Gastroesophageal sphincter (tissue), 3 donors: ENCODE measurements around the gene RUSF1.
"Not testable (repeated sequence)": the region's sequence is repeated elsewhere in the genome, so short reads cannot be mapped to it uniquely, and the experiment has no call there.

ENCODE experiments used
- CTCF ChIP-seq, 4 experiments: fragments of 200-600 bp in 2 of 4; fragments of 450-650 bp in 2 of 4; sonication (generic) in 1 of 4; IDR thresholded peaks; one replicate each; pipeline ENCODE4 v1.5.1; 2017 to 2019; ENCODE audit warnings: antibody characterized with exemption in 4 of 4, mild to moderate bottlenecking in 2 of 4, moderate library complexity in 2 of 4
- EP300 ChIP-seq: sonication (generic); formaldehyde crosslinking; IDR thresholded peaks from one replicate; pipeline ENCODE4 v1.6.1; 2017; ENCODE audit warnings: antibody characterized with exemption, mild to moderate bottlenecking
- POLR2AphosphoS5 ChIP-seq: sonication (generic); formaldehyde crosslinking; IDR thresholded peaks from one replicate; pipeline ENCODE4 v1.6.1; 2017; ENCODE audit warnings: antibody characterized with exemption

GRCh38 chr16:31523768-31524167 lies 15.6 kb upstream of the RUSF1 start:
- TF ChIP-seq POLR2AphosphoS5; CTCF (IDR thresholded peaks at IDR 0.05); EP300: not testable (repeated sequence)
